B cell (primary cell): Measurements from ENCODE around the gene KRTDAP. TPM values are rescaled to one million over a fixed set of nuclear protein-coding genes. Genes with fewer than 3 reads are reported as not detected.
A peak's percentile ranks its signal among the peaks of the same experiment; 100 is the strongest.

Source experiments
- ATAC-seq: fragments of 200-7000 bp; cut with Tn5 transposase; one replicate; pipeline ENCODE4 v1.10.0; 2021; ENCODE audit warnings: low read depth, mild to moderate bottlenecking, moderate number of reproducible peaks, moderate library complexity
- CTCF ChIA-PET: fragments of 350-600 bp; sonication (Branson Sonifier 250); formaldehyde crosslinking; loops from one replicate; lab custom pipeline; 2021; ENCODE audit warnings: antibody characterized with exemption, inconsistent platforms; lab: Charles Lee
- POLR2A ChIA-PET: fragments of 350-600 bp; sonication (Branson Sonifier 250); formaldehyde crosslinking; loops from one replicate; lab custom pipeline; 2021; ENCODE audit warnings: antibody characterized with exemption; lab: Charles Lee
- DNase-seq: peaks from one replicate; pipeline ENCODE4 v3.0.0; 2013
- H2AFZ ChIP-seq: 2 replicates; pipeline ENCODE4 v1.6.1; 2012; ENCODE audit warnings: mild to moderate bottlenecking, low read depth, low read length; ENCODE audit not compliant: insufficient read depth, poor library complexity, severe bottlenecking
- H3K27ac ChIP-seq, 2 donors: 1 replicate in 1 of 2; 2 replicates in 1 of 2; pipeline ENCODE4 v1.5.1; 2012 to 2013; ENCODE audit warnings: low read length in 2 of 2, mild to moderate bottlenecking in 2 of 2, moderate library complexity in 1 of 2
- H3K27me3 ChIP-seq, 4 experiments: fragments of 200-600 bp in 1 of 4; sonication (generic) in 1 of 4; replicated peaks in 1 of 4; 1 replicate in 2 of 4; 2 replicates in 2 of 4; pipeline versions ENCODE4 v1.6.1 to v1.7.0; 2013 to 2016; ENCODE audit warnings: low read length in 3 of 4, mild to moderate bottlenecking in 2 of 4, mixed read lengths in 1 of 4, moderate library complexity in 1 of 4; ENCODE audit not compliant: insufficient read depth in 4 of 4, control insufficient read depth in 3 of 4; ENCODE audit errors: control extremely low read depth in 1 of 4
- H3K36me3 ChIP-seq, 2 experiments: replicated peaks in 1 of 2; 1 replicate in 1 of 2; 2 replicates in 1 of 2; pipeline versions ENCODE4 v1.6.1 to v1.7.1; 2013; ENCODE audit warnings: low read length in 1 of 2; ENCODE audit not compliant: insufficient read depth in 2 of 2, control insufficient read depth in 1 of 2; ENCODE audit errors: control extremely low read depth in 1 of 2, extremely low read depth in 1 of 2
- H3K4me1 ChIP-seq, 2 donors: fragments of 200-600 bp in 1 of 2; sonication (generic) in 1 of 2; 1 replicate in 1 of 2; 2 replicates in 1 of 2; pipeline versions ENCODE4 v1.5.1 to v1.6.1; 2013 to 2017; ENCODE audit warnings: low read length in 2 of 2; ENCODE audit not compliant: control insufficient read depth in 2 of 2, insufficient read depth in 2 of 2
- H3K4me2 ChIP-seq: replicated peaks from 2 replicates; pipeline ENCODE3; 2012; ENCODE audit warnings: mild to moderate bottlenecking, low read depth, low read length; ENCODE audit not compliant: poor library complexity, severe bottlenecking
- H3K4me3 ChIP-seq, 5 experiments: fragments of 200-600 bp in 1 of 5; sonication (generic) in 1 of 5; 1 replicate in 3 of 5; 2 replicates in 2 of 5; pipeline versions ENCODE4 v1.5.1 to v1.7.0; 2011 to 2016; ENCODE audit warnings: low read length in 4 of 5, mild to moderate bottlenecking in 4 of 5, low read depth in 2 of 5, control low read depth in 1 of 5, moderate library complexity in 1 of 5; ENCODE audit not compliant: insufficient read depth in 1 of 5; ENCODE audit errors: control extremely low read depth in 1 of 5, extremely low read depth in 1 of 5
- H3K79me2 ChIP-seq: fragments of 200-600 bp; sonication (generic); one replicate; pipeline ENCODE4 v1.6.0; 2016; ENCODE audit warnings: low read length; ENCODE audit not compliant: control insufficient read depth, insufficient read depth
- H3K9ac ChIP-seq: fragments of 200-600 bp; sonication (generic); 2 replicates; pipeline ENCODE4 v1.6.1; 2017; ENCODE audit warnings: mild to moderate bottlenecking, low read length, moderate library complexity
- H3K9me3 ChIP-seq, 3 donors: one replicate each; pipeline versions ENCODE4 v1.6.1 to v1.7.1; 2013; ENCODE audit warnings: low read length in 2 of 3; ENCODE audit not compliant: control insufficient read depth in 2 of 3, insufficient read depth in 1 of 3; ENCODE audit errors: control extremely low read depth in 1 of 3
- H4K20me1 ChIP-seq: 2 replicates; pipeline ENCODE4 v1.6.0; 2012; ENCODE audit warnings: mild to moderate bottlenecking, low read length; ENCODE audit not compliant: insufficient read depth, control insufficient read depth, poor library complexity, severe bottlenecking
- H3K27ac Mint-ChIP-seq: one replicate; pipeline ENCODE4 v1.8.0; 2021; ENCODE audit warnings: mixed read lengths
- H3K27me3 Mint-ChIP-seq: one replicate; pipeline ENCODE4 v1.8.0; 2021; ENCODE audit warnings: mixed read lengths
- H3K4me1 Mint-ChIP-seq: one replicate; pipeline ENCODE4 v1.8.0; 2021; ENCODE audit warnings: mixed read lengths
- H3K4me3 Mint-ChIP-seq: one replicate; pipeline ENCODE4 v1.8.0; 2021; ENCODE audit warnings: mixed read lengths
- H3K9me3 Mint-ChIP-seq: one replicate; pipeline ENCODE4 v1.8.0; 2022; ENCODE audit warnings: mixed read lengths; ENCODE audit not compliant: insufficient read depth
- EZH2 ChIP-seq: IDR thresholded peaks from 2 replicates; pipeline ENCODE4 v1.6.1; 2012; ENCODE audit warnings: borderline replicate concordance, low read depth, mild to moderate bottlenecking, moderate library complexity, low read length; ENCODE audit not compliant: insufficient read depth, poor library complexity, severe bottlenecking
- WGBS: methylation state at CpG from one replicate; pipeline ENCODE4 v1.1.5; 2013; ENCODE audit warnings: missing lambda C conversion rate; ENCODE audit not compliant: insufficient coverage; 5-methylcytosine and 5-hydroxymethylcytosine counted together
- intact Hi-C: fragments of 100-400 bp; cut with micrococcal nuclease; formaldehyde crosslinking; loops from one replicate; pipeline ENCODE4 v1.10.0; 2022
- polyA plus RNA-seq: library from polyadenylated mRNA; depleted of rRNA; stranded (reverse); fragments of >200 nt; gene quantifications from 2 replicates; pipeline ENCODE4 v1.2.3, GENCODE V29; 2012
- total RNA-seq, 2 donors: library from RNA; stranded (reverse); fragments of 120-200 nt in 1 of 2; gene quantifications; 1 replicate in 1 of 2; 2 replicates in 1 of 2; pipeline versions ENCODE4 v1.2.3 to v1.2.4, GENCODE V29; 2013 to 2022
- TF ChIP-seq, protein P1 (sequence below): fragments of 200-600 bp; IDR thresholded peaks from one replicate; pipeline ENCODE4 v1.8.0; 2022; ENCODE audit warnings: antibody characterized with exemption, mild to moderate bottlenecking

KRTDAP gene
- total and polyA plus RNA-seq, 2 donors (not counting 1 experiment from before 2014, with no cell fraction given) = not detected

DNA sequence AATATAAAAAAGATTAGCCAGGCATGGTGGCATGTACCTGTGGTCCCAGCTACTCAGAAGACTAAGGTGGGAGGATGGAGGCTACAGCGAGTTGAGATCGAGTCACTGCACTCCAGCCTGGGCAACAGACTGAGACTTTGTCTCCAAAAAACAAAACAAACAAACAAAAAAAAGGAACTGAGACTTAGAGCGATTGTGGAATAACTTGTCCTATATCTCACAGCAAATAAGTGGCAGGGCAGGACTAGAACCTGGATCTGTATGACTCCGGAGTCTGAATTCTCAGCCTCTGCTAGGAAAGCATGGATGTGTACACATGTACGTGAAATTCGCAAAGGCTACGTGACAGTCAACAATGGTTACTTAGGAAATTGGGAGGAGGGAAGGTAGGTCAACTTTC is 20.1 kb downstream of the KRTDAP start:
- WGBS = 79% methylated on average over 2 of the region's 7 CpGs
- Histone ChIP-seq H3K4me1 (peaks cover 0 to 6% of the 10 kb centered on the region in 2 donors), H4K20me1 (no peaks in the 10 kb centered on the region), H3K79me2 (no peaks in the 10 kb centered on the region), H3K9me3 (no peaks in the 10 kb centered on the region), H3K4me3 (no peak overlapping the region), H3K9ac (no peak overlapping the region), H3K4me2 (no peak overlapping the region), H2AFZ (no peak overlapping the region), H3K27ac (no peak overlapping the region), H3K36me3 (no peaks in the 10 kb centered on the region), H3K27me3 (no peaks in the 10 kb centered on the region)
- TF ChIP-seq, protein P1, sequence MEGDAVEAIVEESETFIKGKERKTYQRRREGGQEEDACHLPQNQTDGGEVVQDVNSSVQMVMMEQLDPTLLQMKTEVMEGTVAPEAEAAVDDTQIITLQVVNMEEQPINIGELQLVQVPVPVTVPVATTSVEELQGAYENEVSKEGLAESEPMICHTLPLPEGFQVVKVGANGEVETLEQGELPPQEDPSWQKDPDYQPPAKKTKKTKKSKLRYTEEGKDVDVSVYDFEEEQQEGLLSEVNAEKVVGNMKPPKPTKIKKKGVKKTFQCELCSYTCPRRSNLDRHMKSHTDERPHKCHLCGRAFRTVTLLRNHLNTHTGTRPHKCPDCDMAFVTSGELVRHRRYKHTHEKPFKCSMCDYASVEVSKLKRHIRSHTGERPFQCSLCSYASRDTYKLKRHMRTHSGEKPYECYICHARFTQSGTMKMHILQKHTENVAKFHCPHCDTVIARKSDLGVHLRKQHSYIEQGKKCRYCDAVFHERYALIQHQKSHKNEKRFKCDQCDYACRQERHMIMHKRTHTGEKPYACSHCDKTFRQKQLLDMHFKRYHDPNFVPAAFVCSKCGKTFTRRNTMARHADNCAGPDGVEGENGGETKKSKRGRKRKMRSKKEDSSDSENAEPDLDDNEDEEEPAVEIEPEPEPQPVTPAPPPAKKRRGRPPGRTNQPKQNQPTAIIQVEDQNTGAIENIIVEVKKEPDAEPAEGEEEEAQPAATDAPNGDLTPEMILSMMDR = no peak
- TF ChIP-seq EZH2 = no peak
- intact Hi-C loops = no loop called here
- DNase-seq = no peak
- POLR2A ChIA-PET = interaction anchor here (0.7 kb wide), 1 partner anchor 86 kb away, joined by 3 read pairs; no protein-coding TSS in a partner anchor
- Mint-ChIP-seq H3K9me3 (no peaks in the 10 kb centered on the region), H3K4me1 (peaks cover 4% of the 10 kb centered on the region), H3K27me3 (no peaks in the 10 kb centered on the region), H3K27ac (no peak overlapping the region), H3K4me3 (no peak overlapping the region)
- CTCF ChIA-PET = interaction anchor here (0.7 to 9.1 kb wide), 11 partner anchors 10 to 403 kb away, joined by 3 to 234 read pairs (median 10); partner anchors contain the start of genes FFAR1 and FFAR3
- no peak for ATAC-seq

DNA sequence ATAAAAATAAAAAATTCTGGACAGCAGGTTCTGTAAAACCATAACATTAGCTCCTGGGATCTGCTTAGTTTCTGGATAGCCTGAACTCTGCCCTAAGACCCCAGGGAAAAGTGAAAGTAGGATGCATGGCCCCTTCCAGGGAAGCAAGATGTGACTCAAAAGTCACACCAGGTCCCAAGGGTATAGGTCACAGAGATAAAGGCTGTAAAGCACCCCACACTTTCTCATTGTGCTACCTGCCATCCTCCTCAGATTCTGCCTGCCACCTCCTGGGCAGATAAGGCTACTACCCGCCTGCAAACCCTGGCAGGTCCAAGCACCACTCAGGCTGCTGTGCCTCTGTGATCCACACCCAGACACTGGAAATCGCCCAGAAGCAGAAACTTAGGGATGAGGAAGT is 21.6 kb downstream of the KRTDAP start:
- DNase-seq (peak; percentile 84), ATAC-seq (peak; percentile 100)
- no peaks in the 10 kb centered on the region for H3K9me3 ChIP-seq
- no peaks in the 10 kb centered on the region for H3K79me2 ChIP-seq
- no peak overlapping the region for H3K9ac ChIP-seq
- peaks cover 2 to 12% of the 10 kb centered on the region in 2 donors for H3K4me1 ChIP-seq
- intact Hi-C loops = loop anchor here (1.0 to 10.0 kb wide), 6 partner anchors 27 to 401 kb away; partner anchors contain the start of gene FXYD5
- TF ChIP-seq EZH2 = no peak
- TF ChIP-seq, protein P1 = peak; percentile 84
- Mint-ChIP-seq H3K27me3 (no peaks in the 10 kb centered on the region), H3K9me3 (no peaks in the 10 kb centered on the region), H3K27ac (peak overlapping the region; percentile 23), H3K4me3 (no peak overlapping the region), H3K4me1 (peaks cover 10% of the 10 kb centered on the region)
- H2AFZ ChIP-seq = no peak overlapping the region
- 0% methylated on average over 1 of the region's 2 CpGs for WGBS
- H3K4me2 ChIP-seq = no peak overlapping the region
- no peak overlapping the region for H3K4me3 ChIP-seq
- H3K27me3 ChIP-seq = no peaks in the 10 kb centered on the region
- POLR2A ChIA-PET = interaction anchor here (0.7 to 1.6 kb wide), 2 partner anchors 115 to 199 kb away, joined by 4 to 6 read pairs; no protein-coding TSS in a partner anchor
- CTCF ChIA-PET = interaction anchor here (0.9 to 9.1 kb wide), 35 partner anchors 9 to 402 kb away, joined by 3 to 234 read pairs (median 4); partner anchors contain the start of genes FFAR1, FFAR3, FXYD3 and USF2
- no peaks in the 10 kb centered on the region for H3K36me3 ChIP-seq
- no peak overlapping the region for H3K27ac ChIP-seq
- no peaks in the 10 kb centered on the region for H4K20me1 ChIP-seq
